HG03558 (cell line): ENCODE data around the gene MOSMO.

Source experiments
- ATAC-seq: cut with Tn5 transposase; IDR thresholded peaks from one replicate; pipeline ENCODE4 v1.9.1; 2021; ENCODE audit warnings: moderate number of reproducible peaks; ENCODE audit not compliant: unreplicated experiment; ENCODE audit errors: extremely low read depth

The MOSMO gene

GRCh38 chr16:22007509-22008214, at the start of gene MOSMO:
TSS of gene MOSMO (plus strand) at chr16:22008111. CDS start at chr16:22008302, 191 bp downstream.
- ATAC-seq = no peak

- ATAC-seq = no peak
Measured at GRCh38 chr16:21959050-21959449, 48.9 kb upstream of the MOSMO start.

DNA sequence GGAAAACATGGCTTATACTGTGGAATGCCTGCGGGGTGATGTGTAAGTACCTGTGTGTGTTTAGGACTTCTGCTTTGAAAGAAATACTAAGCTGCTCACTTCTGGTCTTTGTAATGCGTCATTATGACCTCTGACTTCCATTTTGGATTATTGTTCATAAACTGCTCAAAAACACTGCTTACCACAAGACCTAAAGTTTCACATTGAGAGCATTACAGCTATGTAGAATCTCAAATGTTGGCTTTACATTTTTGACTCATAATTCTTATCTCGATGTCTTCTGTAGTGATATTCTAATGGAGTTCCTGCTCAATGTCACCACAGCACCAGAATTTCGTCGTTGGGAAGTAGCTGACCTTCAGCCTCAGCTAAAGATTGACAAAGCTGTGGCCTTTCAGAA, 45.4 kb upstream of the MOSMO start:
- no peak for ATAC-seq

DNA sequence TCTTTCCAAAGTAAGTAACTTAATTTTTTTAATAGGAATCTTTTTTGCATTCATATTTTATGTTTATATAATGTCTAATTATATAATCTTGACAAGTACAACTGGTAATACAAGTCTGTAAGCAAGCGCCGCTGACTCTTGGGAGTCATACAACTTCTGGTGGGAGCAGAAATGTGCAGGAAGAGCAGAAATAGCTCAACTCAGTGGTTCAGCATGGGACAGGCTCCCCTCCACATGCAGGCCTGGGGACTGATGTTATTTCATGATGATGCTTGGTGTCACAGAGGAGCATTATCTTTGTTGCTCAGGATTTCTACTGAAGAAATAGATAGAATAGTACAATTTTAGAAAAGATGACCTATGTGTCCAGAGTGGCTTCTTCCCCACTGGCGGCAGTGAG, 44.0 kb upstream of the MOSMO start:
- ATAC-seq = no peak

- ATAC-seq = no peak
Measured at GRCh38 chr16:21964353-21964752, 43.6 kb upstream of the MOSMO start.

DNA sequence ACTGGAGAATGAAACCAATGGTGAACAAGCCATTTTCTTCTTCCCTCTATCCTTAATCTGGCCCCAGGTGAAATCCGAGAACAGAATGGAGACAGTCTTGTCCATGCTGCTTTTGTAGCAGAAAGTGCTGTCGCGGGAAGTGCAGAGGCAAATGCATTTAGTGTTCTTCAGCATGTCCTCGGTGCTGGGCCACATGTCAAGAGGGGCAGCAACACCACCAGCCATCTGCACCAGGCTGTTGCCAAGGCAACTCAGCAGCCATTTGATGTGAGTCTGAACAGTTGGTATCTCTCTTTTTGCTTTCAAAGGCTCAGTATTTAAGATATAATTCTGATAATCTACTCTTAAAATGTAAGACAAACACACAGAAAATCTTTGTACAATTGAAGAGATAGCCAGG, 36.1 kb upstream of the MOSMO start:
- no peak for ATAC-seq

GRCh38 chr16:21973945-21974344, 34.0 kb upstream of the MOSMO start:
- no peak for ATAC-seq

DNA sequence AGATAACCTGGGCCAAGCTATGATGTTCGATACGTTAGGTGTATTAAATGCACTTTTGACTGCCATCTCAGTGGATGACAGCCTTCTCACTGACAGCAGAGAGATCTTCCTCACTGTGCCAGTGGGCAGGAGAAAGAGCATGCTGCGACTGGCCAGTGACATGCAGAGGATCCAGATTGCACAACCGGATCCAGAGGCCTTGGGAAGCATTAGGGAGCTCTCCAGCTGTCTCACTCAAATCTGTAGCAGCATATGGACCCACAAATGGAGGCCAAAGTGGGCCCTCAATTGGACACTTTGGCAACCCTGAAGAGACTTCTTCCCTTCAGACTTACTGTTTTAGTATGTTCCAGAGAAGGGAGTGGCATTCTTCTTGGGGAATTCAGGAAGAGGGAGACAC, 27.9 kb upstream of the MOSMO start:
- no peak for ATAC-seq

GRCh38 chr16:21982108-21982507, 25.8 kb upstream of the MOSMO start:
- no peak for ATAC-seq

- no peak for ATAC-seq
Measured at GRCh38 chr16:21984062-21984461, 23.8 kb upstream of the MOSMO start.

GRCh38 chr16:21985524-21985923, 22.4 kb upstream of the MOSMO start:
- no peak for ATAC-seq

DNA sequence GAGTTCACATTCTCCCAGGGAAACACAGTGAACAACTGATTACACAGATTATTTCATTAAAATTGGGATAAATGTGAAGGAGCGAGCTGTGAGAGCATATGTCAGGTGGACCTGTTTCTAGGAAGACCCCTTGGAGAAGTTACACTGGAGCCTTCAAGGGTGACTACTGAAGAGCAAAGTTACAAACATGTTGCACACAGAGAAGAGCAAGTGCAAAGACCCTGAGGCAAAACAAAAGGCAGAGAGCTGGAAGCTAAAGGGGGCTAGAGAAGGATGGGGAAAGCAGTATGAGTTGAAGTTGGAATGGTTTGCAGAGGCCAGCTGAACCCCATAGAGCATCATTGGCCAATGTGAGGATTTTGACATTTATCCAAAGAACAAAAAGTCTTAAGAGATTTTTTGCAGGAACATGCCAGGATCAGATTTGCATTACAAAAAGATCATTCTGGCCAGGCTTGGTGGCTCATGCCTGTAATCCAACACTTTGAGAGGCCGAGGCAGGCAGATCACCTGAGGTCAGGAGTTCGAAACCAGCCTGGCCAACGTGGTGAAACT, 21.1 kb upstream of the MOSMO start:
- ATAC-seq = no peak

- ATAC-seq = no peak
Measured at GRCh38 chr16:21987498-21987897, 20.4 kb upstream of the MOSMO start.

DNA sequence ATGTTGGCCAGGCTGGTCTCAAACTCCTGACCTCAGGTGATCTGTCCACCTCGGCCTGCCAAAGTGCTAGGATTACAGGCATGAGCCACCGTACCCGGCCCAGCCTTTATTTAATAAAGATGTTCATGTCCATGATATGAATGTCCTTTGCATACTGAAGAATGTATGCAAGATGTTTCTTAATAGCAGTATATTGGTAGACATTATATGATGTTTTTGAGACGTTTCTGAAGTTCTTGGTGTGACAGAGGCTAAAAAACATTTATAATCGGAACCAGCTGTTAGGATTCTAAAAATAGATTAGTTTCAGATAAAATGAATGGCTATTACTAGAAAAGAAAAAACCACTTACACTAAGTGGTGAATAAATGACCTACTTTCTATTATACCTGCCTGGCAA, 18.8 kb upstream of the MOSMO start:
- no peak for ATAC-seq

DNA sequence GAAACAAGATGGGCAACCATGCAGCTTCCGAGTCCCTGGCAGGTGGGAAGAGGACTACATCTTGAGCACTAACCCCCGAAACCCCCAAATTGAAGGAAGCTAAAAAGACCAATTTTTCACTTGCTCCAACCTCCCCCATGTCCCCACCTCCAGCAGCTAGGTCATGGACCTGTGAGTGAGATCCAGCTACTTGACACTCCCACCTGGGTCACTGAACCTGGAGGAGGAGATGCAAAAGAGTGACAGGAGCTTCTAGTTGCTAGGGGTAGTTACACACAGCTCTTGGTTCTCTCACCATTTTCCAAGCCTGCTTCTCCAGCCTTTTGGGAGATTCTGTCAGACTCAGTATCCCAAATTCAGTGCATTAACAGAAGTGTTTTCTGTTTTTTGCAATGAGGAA, 18.2 kb upstream of the MOSMO start:
- ATAC-seq = no peak

DNA sequence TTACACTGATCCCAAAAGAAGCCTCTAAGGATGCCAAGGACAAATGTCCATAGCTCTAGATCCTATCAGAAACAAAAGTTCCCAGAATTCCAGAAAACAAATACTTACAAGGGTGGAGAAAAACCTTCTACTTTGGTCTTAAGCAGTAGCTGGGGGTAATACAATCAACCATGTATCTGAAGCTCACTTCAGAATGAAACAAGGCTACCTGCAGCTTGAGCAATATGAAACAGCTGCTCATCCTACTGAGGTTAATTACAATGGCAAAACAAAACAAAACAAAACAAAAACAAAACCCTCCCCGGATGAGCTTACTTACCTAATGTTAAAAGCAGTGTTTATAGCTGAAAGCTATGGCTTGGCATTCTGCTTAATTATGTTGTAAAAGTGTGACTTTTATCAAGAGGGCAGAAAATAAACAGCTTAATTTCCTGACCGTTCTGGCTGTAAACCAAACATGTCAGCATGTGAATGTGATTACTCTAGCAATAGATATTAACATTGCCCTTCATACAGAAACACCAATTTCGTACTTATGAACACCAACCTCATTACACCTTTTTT, 17.4 kb upstream of the MOSMO start:
- no peak for ATAC-seq

- no peak for ATAC-seq
Measured at GRCh38 chr16:21991621-21992020, 16.3 kb upstream of the MOSMO start.

DNA sequence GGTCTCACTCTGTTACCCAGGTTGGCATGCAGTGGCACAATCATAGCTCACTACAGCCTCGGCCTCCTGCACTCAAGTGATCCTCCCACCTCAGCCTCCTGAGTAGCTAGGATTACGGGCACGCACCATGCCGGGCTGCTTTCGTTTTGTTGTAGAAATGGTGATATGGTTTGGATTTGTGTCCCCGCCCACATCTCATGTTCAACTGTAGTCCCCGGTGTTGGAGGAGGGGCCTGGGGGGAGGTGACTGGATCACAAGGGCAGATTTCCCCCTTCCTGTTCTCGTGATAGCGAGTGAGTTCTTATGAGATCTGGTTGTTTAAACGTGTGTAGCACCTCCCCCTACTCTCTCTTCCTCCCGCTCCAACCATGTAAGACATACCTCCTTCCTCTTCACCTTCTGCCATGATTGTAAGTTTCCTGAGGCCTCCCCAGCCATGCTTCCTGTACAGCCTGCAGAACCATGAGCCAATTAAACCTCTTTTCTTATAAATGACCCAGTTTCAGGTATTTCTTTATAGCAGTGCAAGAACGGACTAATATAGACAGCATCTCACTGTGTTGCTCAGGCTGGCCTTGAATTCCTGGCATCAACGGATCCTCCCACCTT, 12.9 kb upstream of the MOSMO start:
- no peak for ATAC-seq

DNA sequence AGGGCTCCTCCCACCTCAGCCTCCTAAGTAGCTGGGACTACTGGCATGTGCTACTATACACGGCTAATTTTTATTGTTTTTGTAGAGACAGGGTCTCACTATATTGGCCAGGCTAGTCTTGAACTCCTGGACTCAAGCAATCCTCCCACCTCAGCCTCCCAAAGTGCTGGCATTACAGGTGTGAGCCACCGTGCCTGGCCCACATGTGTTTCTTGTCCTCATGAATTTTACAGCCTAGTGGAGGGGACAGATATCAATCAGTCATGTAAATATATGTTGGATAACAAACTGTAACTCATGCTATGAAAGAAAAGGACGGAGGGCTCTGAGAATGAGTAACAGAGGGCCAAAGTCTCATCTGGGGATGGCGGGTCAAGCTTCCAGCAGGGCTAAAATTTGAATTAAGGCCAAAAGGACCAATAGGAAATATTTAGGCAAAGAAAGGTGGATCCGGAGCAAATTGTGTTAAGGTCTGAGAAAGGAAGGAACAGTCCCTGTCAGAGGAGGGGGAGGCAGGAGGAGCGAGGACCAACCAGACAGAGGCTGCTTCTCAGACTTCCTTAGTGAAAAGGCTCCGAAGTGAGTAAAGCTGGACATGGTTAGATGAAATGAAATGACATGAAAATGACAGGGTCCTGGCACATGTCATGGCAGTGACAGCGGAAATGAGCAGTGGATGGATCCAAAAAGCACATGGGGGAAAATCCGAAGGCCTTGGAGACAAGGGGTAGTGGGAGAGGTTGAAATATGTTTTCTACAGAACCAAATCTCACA, 10.8 kb upstream of the MOSMO start:
- no peak for ATAC-seq

- ATAC-seq = no peak
Measured at GRCh38 chr16:21997697-21998480, 10.0 kb upstream of the MOSMO start.
